ENCODE measurements around the gene SEPHS2.
A peak's percentile ranks its signal among the peaks of the same experiment; 100 is the strongest.

The SEPHS2 gene

DNA sequence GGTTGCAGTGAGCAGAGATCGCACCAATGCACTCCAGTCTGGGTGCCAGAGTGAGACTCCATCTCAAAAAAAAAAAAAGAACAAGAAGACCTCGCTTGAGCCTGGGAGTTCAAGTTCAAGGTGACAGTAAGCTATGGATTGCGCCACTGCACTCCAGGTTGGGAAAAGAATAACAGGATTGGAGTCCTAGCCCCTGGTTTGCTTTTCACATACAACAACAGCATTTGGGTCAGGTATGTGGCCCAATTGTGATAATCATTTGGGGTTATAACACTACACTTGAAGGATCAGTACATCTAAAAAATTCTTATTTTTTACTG, 3.4 kb upstream of the SEPHS2 start:
- H3K27ac ChIP-seq, result no peak overlapping the region

DNA sequence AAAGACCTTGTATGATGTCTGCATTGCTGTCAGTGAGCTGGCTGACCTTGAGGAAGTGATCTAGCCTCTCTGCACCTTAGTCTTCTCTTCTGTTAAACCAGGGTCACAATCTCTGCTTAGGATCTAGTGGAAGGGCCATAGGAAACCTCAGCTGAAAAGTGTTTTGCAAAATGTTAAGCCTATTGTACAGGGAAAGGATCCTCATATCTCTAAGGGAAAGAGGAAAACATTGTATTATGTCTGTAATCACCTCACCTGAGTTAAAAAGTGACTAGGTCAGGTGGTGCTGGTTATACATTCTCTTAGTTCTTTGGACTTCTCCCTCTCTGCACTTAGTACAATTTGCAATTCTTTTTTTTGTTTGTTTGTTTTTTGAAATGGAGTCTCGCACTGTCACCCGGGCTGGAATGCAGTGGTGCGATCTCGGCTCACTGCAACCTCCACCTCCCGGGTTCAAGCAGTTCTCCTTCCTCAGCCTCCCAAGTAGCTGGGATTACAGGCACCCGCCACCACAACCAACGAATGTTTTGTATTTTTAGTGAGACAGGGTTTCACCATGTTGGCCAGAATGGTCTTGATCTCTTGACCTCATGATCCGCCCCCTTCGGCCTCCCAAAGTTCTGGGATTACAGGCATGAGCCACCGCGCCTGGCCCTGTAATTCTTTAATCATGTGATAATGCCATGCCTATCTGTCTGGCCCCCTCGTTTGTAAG, 2.0 kb upstream of the SEPHS2 start:
- H3K27ac ChIP-seq, result peak overlapping the region; percentile 37
- no peak for TF ChIP-seq ZFX (IDR thresholded peaks at IDR 0.05; ENCODE audit: borderline replicate concordance)
- TF ChIP-seq, protein P1, sequence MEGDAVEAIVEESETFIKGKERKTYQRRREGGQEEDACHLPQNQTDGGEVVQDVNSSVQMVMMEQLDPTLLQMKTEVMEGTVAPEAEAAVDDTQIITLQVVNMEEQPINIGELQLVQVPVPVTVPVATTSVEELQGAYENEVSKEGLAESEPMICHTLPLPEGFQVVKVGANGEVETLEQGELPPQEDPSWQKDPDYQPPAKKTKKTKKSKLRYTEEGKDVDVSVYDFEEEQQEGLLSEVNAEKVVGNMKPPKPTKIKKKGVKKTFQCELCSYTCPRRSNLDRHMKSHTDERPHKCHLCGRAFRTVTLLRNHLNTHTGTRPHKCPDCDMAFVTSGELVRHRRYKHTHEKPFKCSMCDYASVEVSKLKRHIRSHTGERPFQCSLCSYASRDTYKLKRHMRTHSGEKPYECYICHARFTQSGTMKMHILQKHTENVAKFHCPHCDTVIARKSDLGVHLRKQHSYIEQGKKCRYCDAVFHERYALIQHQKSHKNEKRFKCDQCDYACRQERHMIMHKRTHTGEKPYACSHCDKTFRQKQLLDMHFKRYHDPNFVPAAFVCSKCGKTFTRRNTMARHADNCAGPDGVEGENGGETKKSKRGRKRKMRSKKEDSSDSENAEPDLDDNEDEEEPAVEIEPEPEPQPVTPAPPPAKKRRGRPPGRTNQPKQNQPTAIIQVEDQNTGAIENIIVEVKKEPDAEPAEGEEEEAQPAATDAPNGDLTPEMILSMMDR (IDR thresholded peaks at IDR 0.05), result no peak

More for the DNA sequence above, 3.4 kb upstream of the SEPHS2 start:
- TF ChIP-seq, protein P1 (IDR thresholded peaks at IDR 0.05), result no peak
- no peak for TF ChIP-seq ZFX (IDR thresholded peaks at IDR 0.05; ENCODE audit: borderline replicate concordance)

DNA sequence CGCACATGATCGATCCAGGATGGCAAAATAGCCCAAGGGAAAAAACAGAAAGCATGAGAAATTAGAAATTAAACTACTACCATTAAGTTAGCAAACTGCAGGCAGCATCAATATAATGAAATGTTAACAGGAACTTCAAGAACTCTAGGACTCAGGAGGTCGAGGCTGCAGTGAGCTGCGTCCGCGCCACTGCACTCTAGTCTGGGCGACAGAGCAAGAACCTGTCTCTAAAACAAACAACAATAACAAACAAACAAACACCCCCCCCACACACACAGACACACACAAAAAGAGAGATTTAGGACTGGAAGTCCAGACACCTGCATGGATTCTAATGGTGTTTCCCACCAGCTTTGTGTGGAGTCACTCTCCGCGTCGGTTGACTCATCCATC, 525 bp upstream of the SEPHS2 start:
- H3K27ac ChIP-seq, result peak overlapping the region; percentile 89
- TF ChIP-seq ZFX (IDR thresholded peaks at IDR 0.05; ENCODE audit: borderline replicate concordance), result no peak
- TF ChIP-seq, protein P1 (IDR thresholded peaks at IDR 0.05), result no peak

DNA sequence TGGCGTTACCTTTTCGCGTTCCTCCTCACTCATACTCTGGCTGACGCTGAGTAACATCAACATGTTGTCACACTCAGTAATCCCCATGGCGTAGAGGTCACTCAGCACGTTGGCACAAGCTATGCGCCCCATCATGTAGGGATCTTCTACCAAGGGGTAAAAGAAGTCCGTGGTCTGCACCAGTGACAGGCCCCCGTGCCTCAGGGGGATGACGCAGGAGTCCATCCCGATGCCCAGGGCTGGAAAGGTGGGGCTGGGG, 596 bp downstream of the SEPHS2 start:
- peak overlapping the region; percentile 89 for H3K27ac ChIP-seq
- TF ChIP-seq ZFX (IDR thresholded peaks at IDR 0.05; ENCODE audit: borderline replicate concordance), result no peak
- TF ChIP-seq, protein P1 (IDR thresholded peaks at IDR 0.05), result no peak

DNA sequence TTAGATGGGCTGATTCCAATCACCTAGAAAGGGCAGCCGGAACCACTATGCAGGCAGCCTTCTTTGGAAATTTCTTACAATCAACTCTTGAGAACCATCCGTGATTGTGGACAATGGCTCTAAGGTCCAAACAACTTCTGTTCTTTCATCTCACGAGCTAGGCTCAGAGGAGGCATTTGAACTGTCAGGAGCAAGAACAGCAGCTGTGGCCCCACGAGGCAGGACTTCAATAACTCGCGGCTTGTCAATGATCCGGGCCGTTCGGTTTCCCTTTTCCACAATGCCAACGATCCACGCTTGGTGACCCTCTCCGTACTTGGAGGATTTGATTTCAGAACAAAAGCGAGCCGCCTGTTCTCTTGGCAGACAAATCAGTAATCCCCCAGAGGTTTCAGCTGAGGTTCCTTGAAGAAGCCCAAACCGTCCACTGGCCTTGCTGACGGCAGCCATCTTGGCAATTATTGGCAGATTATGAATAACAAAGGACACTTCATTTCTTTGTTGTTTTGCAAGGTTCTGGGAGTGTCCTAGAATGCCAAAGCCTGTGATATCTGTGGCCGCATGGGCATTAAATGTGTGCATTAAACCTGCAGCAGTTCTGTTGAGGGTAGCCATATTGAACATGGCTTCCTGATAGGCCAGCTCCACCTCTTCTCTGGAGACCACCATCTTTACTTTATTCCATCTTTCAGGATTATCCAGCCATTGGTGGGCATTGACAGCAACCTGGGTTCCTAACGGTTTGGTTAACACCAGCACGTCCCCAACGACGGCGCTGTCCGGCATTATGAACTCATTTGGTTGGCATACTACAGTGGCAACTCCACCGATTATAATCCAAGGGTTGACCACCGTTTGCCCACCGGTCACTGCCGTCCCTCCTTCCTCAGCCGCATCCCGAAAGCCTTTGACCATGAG, 1.2 kb downstream of the SEPHS2 start:
- H3K27ac ChIP-seq, result peak overlapping the region; percentile 89

DNA sequence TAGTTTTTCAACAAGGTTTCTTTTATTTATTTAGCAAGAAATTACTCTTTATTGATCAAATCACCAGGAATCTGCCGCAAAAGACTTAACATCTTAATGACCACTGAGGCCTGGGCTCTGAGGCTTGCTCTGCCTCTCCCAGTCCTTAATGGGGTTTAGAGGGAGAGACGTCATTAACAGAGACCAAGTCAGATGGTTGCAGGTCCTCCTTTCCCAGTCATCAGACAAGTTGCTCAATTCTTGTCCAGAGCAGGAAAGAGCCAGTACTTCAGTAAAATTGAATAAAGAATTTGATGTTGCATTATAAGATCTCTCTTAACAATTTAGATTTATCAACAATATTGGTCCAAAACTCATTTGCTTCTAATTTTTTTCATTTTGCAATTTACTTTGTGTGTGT, 2.0 kb downstream of the SEPHS2 start:
- TF ChIP-seq, protein P1 (IDR thresholded peaks at IDR 0.05), result no peak
- no peak for TF ChIP-seq ZFX (IDR thresholded peaks at IDR 0.05; ENCODE audit: borderline replicate concordance)
- H3K27ac ChIP-seq, result no peak overlapping the region

More for the DNA sequence above, 1.2 kb downstream of the SEPHS2 start:
- TF ChIP-seq ZFX (IDR thresholded peaks at IDR 0.05; ENCODE audit: borderline replicate concordance), result no peak
- TF ChIP-seq, protein P1 (IDR thresholded peaks at IDR 0.05), result no peak
